NCI-H1092 treated with DMSO at 0.1 percent for 48 hours (cell line): ENCODE results near the gene OSBP2.

Experiments used
- DNase-seq: peaks from one replicate; lab custom pipeline; 2025; lab: John Stamatoyannopoulos, UW

The OSBP2 gene

GRCh38 chr22:30843245-30843644 lies 148.6 kb downstream of the OSBP2 start:
- no peak for DNase-seq

GRCh38 chr22:30847583-30847982 lies 152.9 kb downstream of the OSBP2 start:
- DNase-seq: no peak

GRCh38 chr22:30855266-30855665 lies 160.6 kb downstream of the OSBP2 start:
- no peak for DNase-seq

GRCh38 chr22:30855677-30856518 lies 161.2 kb downstream of the OSBP2 start:
- no peak for DNase-seq

- no peak for DNase-seq
Measured at GRCh38 chr22:30856741-30857502, 162.2 kb downstream of the OSBP2 start.

GRCh38 chr22:30857791-30858190 lies 163.1 kb downstream of the OSBP2 start:
- no peak for DNase-seq

GRCh38 chr22:30858976-30859713 lies 164.5 kb downstream of the OSBP2 start:
- no peak for DNase-seq

GRCh38 chr22:30859714-30860095 lies 165.0 kb downstream of the OSBP2 start:
- DNase-seq: no peak

GRCh38 chr22:30860176-30861105 lies 165.8 kb downstream of the OSBP2 start:
- DNase-seq: no peak

GRCh38 chr22:30861131-30861530 lies 166.5 kb downstream of the OSBP2 start:
- no peak for DNase-seq

- no peak for DNase-seq
Measured at GRCh38 chr22:30861688-30862552, 167.2 kb downstream of the OSBP2 start.

GRCh38 chr22:30863081-30863833 lies 168.6 kb downstream of the OSBP2 start:
- no peak for DNase-seq

GRCh38 chr22:30864441-30865420 lies 170.1 kb downstream of the OSBP2 start:
- DNase-seq: no peak

- no peak for DNase-seq
Measured at GRCh38 chr22:30865656-30866055, 171.0 kb downstream of the OSBP2 start.

- DNase-seq: no peak
Measured at GRCh38 chr22:30866216-30866615, 171.5 kb downstream of the OSBP2 start.

GRCh38 chr22:30866811-30867271 lies 172.2 kb downstream of the OSBP2 start:
- DNase-seq: no peak

- DNase-seq: no peak
Measured at GRCh38 chr22:30867746-30868662, 173.3 kb downstream of the OSBP2 start.
